Measurements from ENCODE around the gene UGT1A9.
"Not testable (repeated sequence)": the region's sequence is repeated elsewhere in the genome, so short reads cannot be mapped to it uniquely, and the experiment has no call there.

UGT1A9 gene

GRCh38 chr2:233740870-233741269 lies 69.2 kb downstream of the UGT1A9 start:
- in situ Hi-C loops (cut with HindIII; ENCODE audit: low pct_unique_long_range_greater_than_20kb, low sequenced_read_pairs) = no loop called here
- no peak for DNase-seq (ENCODE audit: low read depth in 1 of 2, low spot score in 1 of 2)
- TF ChIP-seq JUND (IDR thresholded peaks at IDR 0.05; ENCODE audit: low read depth) = no peak

GRCh38 chr2:233743464-233744259 lies 72.0 kb downstream of the UGT1A9 start:
- in situ Hi-C loops (cut with HindIII; ENCODE audit: low pct_unique_long_range_greater_than_20kb, low sequenced_read_pairs) = no loop called here
- no peak for TF ChIP-seq JUND (IDR thresholded peaks at IDR 0.05; ENCODE audit: low read depth)

GRCh38 chr2:233745073-233745755 lies 73.5 kb downstream of the UGT1A9 start:
- TF ChIP-seq JUND (IDR thresholded peaks at IDR 0.05; ENCODE audit: low read depth) = no peak
- in situ Hi-C loops (cut with HindIII; ENCODE audit: low pct_unique_long_range_greater_than_20kb, low sequenced_read_pairs) = no loop called here
- no peak for DNase-seq (ENCODE audit: low read depth in 1 of 2, low spot score in 1 of 2)

More at GRCh38 chr2:233743464-233744259, 72.0 kb downstream of the UGT1A9 start:
- no peak for DNase-seq (ENCODE audit: low read depth in 1 of 2, low spot score in 1 of 2)

GRCh38 chr2:233745838-233746237 lies 74.1 kb downstream of the UGT1A9 start:
- DNase-seq (ENCODE audit: low read depth in 1 of 2, low spot score in 1 of 2); in situ Hi-C loops (cut with HindIII; ENCODE audit: low pct_unique_long_range_greater_than_20kb, low sequenced_read_pairs): not testable (repeated sequence)

GRCh38 chr2:233746475-233747282 lies 75.0 kb downstream of the UGT1A9 start:
- no peak for TF ChIP-seq JUND (IDR thresholded peaks at IDR 0.05; ENCODE audit: low read depth)
- in situ Hi-C loops (cut with HindIII; ENCODE audit: low pct_unique_long_range_greater_than_20kb, low sequenced_read_pairs) = no loop called here
- no peak for DNase-seq (ENCODE audit: low read depth in 1 of 2, low spot score in 1 of 2)

- in situ Hi-C loops (cut with HindIII; ENCODE audit: low pct_unique_long_range_greater_than_20kb, low sequenced_read_pairs) = no loop called here
- DNase-seq (ENCODE audit: low read depth in 1 of 2, low spot score in 1 of 2) = no peak
- no peak for TF ChIP-seq JUND (IDR thresholded peaks at IDR 0.05; ENCODE audit: low read depth)
These were observed 75.5 kb downstream of the UGT1A9 start for GRCh38 chr2:233747283-233747544.

GRCh38 chr2:233750689-233751088 lies 79.0 kb downstream of the UGT1A9 start:
- in situ Hi-C loops (cut with HindIII; ENCODE audit: low pct_unique_long_range_greater_than_20kb, low sequenced_read_pairs); DNase-seq (ENCODE audit: low read depth in 1 of 2, low spot score in 1 of 2): not testable (repeated sequence)

GRCh38 chr2:233751212-233752009 lies 79.7 kb downstream of the UGT1A9 start:
- in situ Hi-C loops (cut with HindIII; ENCODE audit: low pct_unique_long_range_greater_than_20kb, low sequenced_read_pairs); DNase-seq (ENCODE audit: low read depth in 1 of 2, low spot score in 1 of 2): not testable (repeated sequence)

GRCh38 chr2:233754872-233755611 lies 83.3 kb downstream of the UGT1A9 start:
- TF ChIP-seq JUND (IDR thresholded peaks at IDR 0.05; ENCODE audit: low read depth) = no peak
- DNase-seq (ENCODE audit: low read depth in 1 of 2, low spot score in 1 of 2) = no peak
- in situ Hi-C loops (cut with HindIII; ENCODE audit: low pct_unique_long_range_greater_than_20kb, low sequenced_read_pairs) = no loop called here

- DNase-seq (ENCODE audit: low read depth in 1 of 2, low spot score in 1 of 2) = no peak
- in situ Hi-C loops (cut with HindIII; ENCODE audit: low pct_unique_long_range_greater_than_20kb, low sequenced_read_pairs) = no loop called here
- TF ChIP-seq JUND (IDR thresholded peaks at IDR 0.05; ENCODE audit: low read depth) = no peak
These were observed 84.9 kb downstream of the UGT1A9 start for GRCh38 chr2:233756429-233757081.

- TF ChIP-seq JUND (IDR thresholded peaks at IDR 0.05; ENCODE audit: low read depth) = no peak
- no peak for DNase-seq (ENCODE audit: low read depth in 1 of 2, low spot score in 1 of 2)
- in situ Hi-C loops (cut with HindIII; ENCODE audit: low pct_unique_long_range_greater_than_20kb, low sequenced_read_pairs) = no loop called here
These were observed 86.4 kb downstream of the UGT1A9 start for GRCh38 chr2:233758141-233758540.

All from T47D (cell line).